CD4-positive, alpha-beta T cell (primary cell): ENCODE results near the gene OR1N1. TPM values are rescaled to one million over a fixed set of nuclear protein-coding genes. Genes with fewer than 3 reads are reported as not detected.
"Not testable (repeated sequence)": the region's sequence is repeated elsewhere in the genome, so short reads cannot be mapped to it uniquely, and the experiment has no call there.

Source experiments
- ATAC-seq: fragments of 200-7000 bp; cut with Tn5 transposase; one replicate; pipeline ENCODE4 v1.10.0; 2022; ENCODE audit warnings: mild to moderate bottlenecking; ENCODE audit not compliant: poor library complexity
- CTCF ChIA-PET: fragments of 350-600 bp; sonication (Branson Sonifier 250); formaldehyde crosslinking; loops from one replicate; lab custom pipeline; 2021; ENCODE audit warnings: antibody characterized with exemption, inconsistent platforms; lab: Charles Lee
- POLR2A ChIA-PET: fragments of 350-600 bp; sonication (Branson Sonifier 250); formaldehyde crosslinking; loops from one replicate; lab custom pipeline; 2021; ENCODE audit warnings: antibody characterized with exemption, inconsistent platforms; lab: Charles Lee
- DNase-seq, 14 experiments: peaks; one replicate each; pipeline ENCODE4 v3.0.0-alpha.2; 2013 to 2020; ENCODE audit warnings: mixed read lengths in 2 of 14
- H3K27ac ChIP-seq, 2 donors: one replicate each; pipeline versions ENCODE4 v1.5.1 to v1.7.0; 2013; ENCODE audit warnings: low read length in 2 of 2, low read depth in 1 of 2, mild to moderate bottlenecking in 1 of 2
- H3K27me3 ChIP-seq, 2 experiments: 1 replicate in 1 of 2; 2 replicates in 1 of 2; pipeline versions ENCODE4 v1.6.1 to v1.7.0; 2013; ENCODE audit warnings: low read length in 2 of 2, control low read depth in 1 of 2, mild to moderate bottlenecking in 1 of 2, moderate library complexity in 1 of 2; ENCODE audit not compliant: insufficient read depth in 2 of 2, control insufficient read depth in 1 of 2
- H3K36me3 ChIP-seq: one replicate; pipeline ENCODE4 v1.6.1; 2013; ENCODE audit warnings: low read length, control low read depth; ENCODE audit not compliant: insufficient read depth
- H3K4me1 ChIP-seq: one replicate; pipeline ENCODE4 v1.6.1; 2013; ENCODE audit warnings: low read length, control low read depth; ENCODE audit not compliant: insufficient read depth
- H3K4me3 ChIP-seq: one replicate; pipeline ENCODE4 v1.5.1; 2013; ENCODE audit warnings: mild to moderate bottlenecking, low read length, moderate library complexity
- H3K9me3 ChIP-seq, 2 experiments: 1 replicate in 1 of 2; 2 replicates in 1 of 2; pipeline versions ENCODE4 v1.6.1 to v1.7.0; 2013; ENCODE audit warnings: low read length in 2 of 2, mild to moderate bottlenecking in 2 of 2, control low read depth in 1 of 2, moderate library complexity in 1 of 2; ENCODE audit not compliant: control insufficient read depth in 1 of 2, insufficient read depth in 1 of 2
- H3K27ac Mint-ChIP-seq: one replicate; pipeline ENCODE4 v1.8.0; 2020; ENCODE audit warnings: mixed read lengths
- H3K27me3 Mint-ChIP-seq: one replicate; pipeline ENCODE4 v1.8.0; 2021; ENCODE audit warnings: mixed read lengths
- H3K36me3 Mint-ChIP-seq: one replicate; pipeline ENCODE4 v1.8.0; 2021; ENCODE audit warnings: low read depth, mixed read lengths
- H3K4me1 Mint-ChIP-seq: one replicate; pipeline ENCODE4 v1.8.0; 2021; ENCODE audit warnings: low read depth, mixed read lengths
- H3K4me3 Mint-ChIP-seq: one replicate; pipeline ENCODE4 v1.8.0; 2020; ENCODE audit warnings: mild to moderate bottlenecking, mixed read lengths
- H3K9me3 Mint-ChIP-seq: one replicate; pipeline ENCODE4 v1.8.0; 2020; ENCODE audit warnings: mixed read lengths
- intact Hi-C, 2 experiments: fragments of 100-400 bp; cut with DNase I in 1 of 2; cut with micrococcal nuclease in 1 of 2; formaldehyde crosslinking; loops; one replicate each; pipeline versions ENCODE4 v1.15.1 to v1.9.0; 2023 to 2025; cut with DNase I, micrococcal nuclease
- total RNA-seq, 174 experiments: library from RNA in 2 of 174; stranded (reverse) in 2 of 174; gene quantifications; one replicate each; pipeline ENCODE4 v1.2.3 and lab custom pipeline; 2021 to 2026
- TF ChIP-seq, protein P1 (sequence below): fragments of 200-600 bp; IDR thresholded peaks from one replicate; pipeline ENCODE4 v1.8.0; 2022; ENCODE audit warnings: antibody characterized with exemption, mild to moderate bottlenecking

OR1N1 gene
- total RNA-seq, 2 experiments from 2014 or later = not detected

GRCh38 chr9:122551371-122551770 lies 24.3 kb upstream of the OR1N1 start:
- Histone ChIP-seq H3K4me3 (no peak overlapping the region), H3K27me3 (peaks cover 4 to 13% of the 10 kb centered on the region in 2 experiments), H3K9me3 (no peaks in the 10 kb centered on the region), H3K36me3 (no peaks in the 10 kb centered on the region), H3K4me1 (no peaks in the 10 kb centered on the region), H3K27ac (no peak overlapping the region)
- intact Hi-C loops = no loop called here
- Mint-ChIP-seq H3K9me3 (no peaks in the 10 kb centered on the region), H3K4me1 (no peaks in the 10 kb centered on the region), H3K27me3 (peaks cover 49% of the 10 kb centered on the region), H3K4me3 (no peak overlapping the region), H3K36me3 (no peaks in the 10 kb centered on the region), H3K27ac (no peak overlapping the region)
- TF ChIP-seq, protein P1, sequence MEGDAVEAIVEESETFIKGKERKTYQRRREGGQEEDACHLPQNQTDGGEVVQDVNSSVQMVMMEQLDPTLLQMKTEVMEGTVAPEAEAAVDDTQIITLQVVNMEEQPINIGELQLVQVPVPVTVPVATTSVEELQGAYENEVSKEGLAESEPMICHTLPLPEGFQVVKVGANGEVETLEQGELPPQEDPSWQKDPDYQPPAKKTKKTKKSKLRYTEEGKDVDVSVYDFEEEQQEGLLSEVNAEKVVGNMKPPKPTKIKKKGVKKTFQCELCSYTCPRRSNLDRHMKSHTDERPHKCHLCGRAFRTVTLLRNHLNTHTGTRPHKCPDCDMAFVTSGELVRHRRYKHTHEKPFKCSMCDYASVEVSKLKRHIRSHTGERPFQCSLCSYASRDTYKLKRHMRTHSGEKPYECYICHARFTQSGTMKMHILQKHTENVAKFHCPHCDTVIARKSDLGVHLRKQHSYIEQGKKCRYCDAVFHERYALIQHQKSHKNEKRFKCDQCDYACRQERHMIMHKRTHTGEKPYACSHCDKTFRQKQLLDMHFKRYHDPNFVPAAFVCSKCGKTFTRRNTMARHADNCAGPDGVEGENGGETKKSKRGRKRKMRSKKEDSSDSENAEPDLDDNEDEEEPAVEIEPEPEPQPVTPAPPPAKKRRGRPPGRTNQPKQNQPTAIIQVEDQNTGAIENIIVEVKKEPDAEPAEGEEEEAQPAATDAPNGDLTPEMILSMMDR = no peak
- DNase-seq (no peak), ATAC-seq (no peak)
- CTCF ChIA-PET = no interaction called here
- POLR2A ChIA-PET = no interaction called here

DNA sequence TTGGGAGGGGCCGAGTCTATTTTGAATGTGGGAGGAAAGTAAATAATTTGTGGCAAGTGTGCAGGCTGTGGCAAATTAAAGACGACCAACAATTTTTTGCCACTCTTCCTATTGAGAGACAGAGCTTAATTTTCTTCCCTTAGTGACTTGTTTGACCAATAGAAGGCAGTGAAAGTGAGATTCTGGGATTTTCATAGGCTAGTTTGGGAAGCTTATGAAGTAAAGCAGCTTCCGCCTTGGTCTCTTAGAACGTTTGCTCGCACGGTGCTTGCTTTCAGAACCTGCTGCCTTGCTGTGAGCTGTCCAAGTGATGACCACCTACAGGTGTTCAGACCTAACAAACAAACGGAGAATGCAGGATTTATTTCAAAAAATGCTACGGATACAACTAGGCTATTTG lies 19.1 kb upstream of the OR1N1 start:
- Mint-ChIP-seq H3K4me1 (no peaks in the 10 kb centered on the region), H3K9me3 (no peaks in the 10 kb centered on the region), H3K4me3 (no peak overlapping the region), H3K27me3 (peaks cover 40% of the 10 kb centered on the region), H3K27ac (no peak overlapping the region), H3K36me3 (no peaks in the 10 kb centered on the region)
- Histone ChIP-seq H3K27ac (no peak overlapping the region), H3K9me3 (no peaks in the 10 kb centered on the region), H3K36me3 (no peaks in the 10 kb centered on the region), H3K4me1 (no peaks in the 10 kb centered on the region), H3K27me3 (peaks cover 0 to 11% of the 10 kb centered on the region in 2 experiments), H3K4me3 (no peak overlapping the region)
- no peak for DNase-seq
- intact Hi-C loops = no loop called here
- ATAC-seq = no peak
- ChIA-PET POLR2A (no interaction called here), CTCF (no interaction called here)
- TF ChIP-seq, protein P1 = no peak

- Histone ChIP-seq H3K4me3 (no peak overlapping the region), H3K27me3 (no peaks in the 10 kb centered on the region), H3K27ac (no peak overlapping the region), H3K9me3 (no peaks in the 10 kb centered on the region), H3K36me3 (no peaks in the 10 kb centered on the region), H3K4me1 (no peaks in the 10 kb centered on the region)
- ATAC-seq = no peak
- H3K4me3 Mint-ChIP-seq = no peak overlapping the region
- DNase-seq = no peak
- POLR2A ChIA-PET = no interaction called here
- no peak overlapping the region for H3K27ac Mint-ChIP-seq
- H3K36me3 Mint-ChIP-seq = no peaks in the 10 kb centered on the region
- intact Hi-C loops = no loop called here
- H3K4me1 Mint-ChIP-seq = no peaks in the 10 kb centered on the region
- CTCF ChIA-PET = no interaction called here
- peaks cover 4% of the 10 kb centered on the region for H3K9me3 Mint-ChIP-seq
- TF ChIP-seq, protein P1 = no peak
- H3K27me3 Mint-ChIP-seq = no peaks in the 10 kb centered on the region
Measured at GRCh38 chr9:122538757-122539156, 11.7 kb upstream of the OR1N1 start.

DNA sequence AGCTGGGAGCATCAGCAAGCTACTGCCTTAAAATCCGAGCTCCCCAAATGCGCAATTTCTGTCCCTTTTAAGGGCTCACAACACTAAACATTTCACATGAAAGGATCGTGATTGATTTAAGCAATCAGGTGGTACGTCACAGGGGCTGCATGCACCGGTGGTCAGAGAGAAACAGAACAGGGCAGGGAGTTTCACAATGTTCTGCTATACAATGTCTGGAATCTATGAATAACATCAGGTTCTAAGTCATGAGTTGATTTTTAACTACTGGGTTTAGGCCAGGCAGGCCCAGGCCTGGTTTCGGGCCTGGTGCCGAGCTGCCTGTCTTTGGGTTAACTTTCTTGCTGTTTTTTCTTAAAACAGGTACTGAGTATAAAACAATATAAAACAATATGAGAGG lies 10.0 kb upstream of the OR1N1 start:
- H3K4me3 Mint-ChIP-seq, H3K27ac Mint-ChIP-seq, intact Hi-C loops, POLR2A ChIA-PET, H3K27me3 Mint-ChIP-seq, H3K9me3 ChIP-seq, H3K4me1 Mint-ChIP-seq, H3K27me3 ChIP-seq, H3K36me3 ChIP-seq, ATAC-seq, H3K4me1 ChIP-seq, H3K4me3 ChIP-seq, H3K27ac ChIP-seq, H3K9me3 Mint-ChIP-seq, CTCF ChIA-PET, H3K36me3 Mint-ChIP-seq, DNase-seq: not testable (repeated sequence)
